HG02840 (cell line): ENCODE data around the gene UTP15.

ENCODE experiments used
- ATAC-seq: cut with Tn5 transposase; IDR thresholded peaks from one replicate; pipeline ENCODE4 v1.9.1; 2021; ENCODE audit warnings: mild to moderate bottlenecking, moderate library complexity, moderate number of reproducible peaks; ENCODE audit not compliant: unreplicated experiment, low FRiP score

Gene UTP15

GRCh38 chr5:73619606-73620333 lies 54.2 kb downstream of the UTP15 start:
- ATAC-seq, result no peak

- ATAC-seq, result no peak
Observed at GRCh38 chr5:73620334-73620687, 54.8 kb downstream of the UTP15 start.

GRCh38 chr5:73623060-73623459 lies 57.5 kb downstream of the UTP15 start:
- ATAC-seq, result no peak

GRCh38 chr5:73623901-73624404 lies 58.4 kb downstream of the UTP15 start:
- no peak for ATAC-seq

GRCh38 chr5:73624888-73625287 lies 59.3 kb downstream of the UTP15 start:
- ATAC-seq, result no peak

GRCh38 chr5:73625372-73625943 lies 59.9 kb downstream of the UTP15 start:
- ATAC-seq, result no peak

GRCh38 chr5:73625944-73626811 lies 60.6 kb downstream of the UTP15 start, which contains the start of gene ARHGEF28:
TSS of gene ARHGEF28 (plus strand) at chr5:73626196. CDS start at chr5:73684852, 58,656 bp downstream.
- ATAC-seq, result no peak

GRCh38 chr5:73626814-73627313 lies 61.3 kb downstream of the UTP15 start:
- no peak for ATAC-seq

GRCh38 chr5:73629456-73629855 lies 63.9 kb downstream of the UTP15 start:
- ATAC-seq, result no peak

GRCh38 chr5:73630765-73631164 lies 65.2 kb downstream of the UTP15 start:
- no peak for ATAC-seq

GRCh38 chr5:73631500-73631899 lies 66.0 kb downstream of the UTP15 start:
- no peak for ATAC-seq
